HG02938 (cell line): ENCODE measurements around the gene MIR17HG.
A peak's percentile ranks its signal among the peaks of the same experiment; 100 is the strongest.
"Not testable (repeated sequence)": the region's sequence is repeated elsewhere in the genome, so short reads cannot be mapped to it uniquely, and the experiment has no call there.

ENCODE experiments used
- ATAC-seq: cut with Tn5 transposase; IDR thresholded peaks from one replicate; pipeline ENCODE4 v1.9.1; 2021; ENCODE audit warnings: mild to moderate bottlenecking, moderate library complexity; ENCODE audit not compliant: unreplicated experiment

MIR17HG gene

DNA sequence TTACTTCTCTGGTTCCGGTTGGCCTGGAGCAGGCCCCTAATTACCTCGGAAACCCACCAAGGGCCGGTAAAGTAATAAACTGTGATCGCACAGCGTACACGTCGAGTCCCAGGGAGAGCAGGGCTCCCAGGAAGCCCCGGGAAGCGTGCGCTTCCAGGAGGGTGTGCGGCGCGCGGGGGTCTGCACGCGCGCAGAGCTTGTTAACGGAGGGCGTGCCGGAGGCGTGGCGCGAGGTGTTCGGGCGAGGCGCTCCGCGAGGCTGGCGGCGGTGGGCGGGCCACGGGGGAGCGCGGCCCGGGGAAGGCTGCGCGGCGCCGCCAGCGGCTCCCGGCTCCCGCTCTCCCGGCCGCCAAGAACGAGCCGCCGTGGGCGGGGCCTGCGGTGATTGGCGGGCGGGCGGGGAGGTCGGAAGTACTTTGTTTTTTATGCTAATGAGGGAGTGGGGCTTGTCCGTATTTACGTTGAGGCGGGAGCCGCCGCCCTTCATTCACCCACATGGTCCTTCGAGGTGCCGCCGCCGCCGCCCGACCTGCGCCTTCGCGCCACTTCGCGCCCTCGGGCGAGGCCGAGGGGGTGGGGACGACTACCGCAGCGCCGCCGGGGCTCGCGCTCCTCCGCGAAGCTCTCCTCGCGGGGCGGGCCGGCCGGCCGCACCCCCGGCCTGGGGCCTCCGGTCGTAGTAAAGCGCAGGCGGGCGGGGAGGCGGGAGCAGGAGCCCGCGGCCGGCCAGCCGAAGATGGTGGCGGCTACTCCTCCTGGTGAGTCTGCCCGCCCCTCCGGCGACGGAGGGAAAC is at the start of gene MIR17HG:
Gene MIR17HG, plus strand, starts transcription at position 486 of the 794 bp plus-strand sequence.
- ATAC-seq: peak; percentile 51

DNA sequence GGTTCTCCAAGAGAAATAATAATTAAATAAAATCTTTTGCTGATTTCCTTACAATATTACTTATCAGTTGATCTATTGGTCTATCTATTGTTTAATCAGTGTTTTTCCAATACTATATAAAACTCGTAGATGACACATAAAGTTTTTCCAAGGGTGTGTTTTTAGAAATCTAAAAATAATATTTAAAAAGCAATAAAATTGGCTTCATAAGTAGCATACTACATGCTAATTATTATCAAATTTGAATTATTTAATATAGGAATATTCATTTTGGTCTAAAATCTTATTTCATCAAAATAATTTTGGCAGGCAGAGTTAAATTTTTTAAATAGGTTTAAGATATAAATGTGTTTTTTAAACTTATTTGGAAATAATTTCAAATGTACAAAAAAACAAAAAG is 49.4 kb upstream of the MIR17HG start:
- no peak for ATAC-seq

DNA sequence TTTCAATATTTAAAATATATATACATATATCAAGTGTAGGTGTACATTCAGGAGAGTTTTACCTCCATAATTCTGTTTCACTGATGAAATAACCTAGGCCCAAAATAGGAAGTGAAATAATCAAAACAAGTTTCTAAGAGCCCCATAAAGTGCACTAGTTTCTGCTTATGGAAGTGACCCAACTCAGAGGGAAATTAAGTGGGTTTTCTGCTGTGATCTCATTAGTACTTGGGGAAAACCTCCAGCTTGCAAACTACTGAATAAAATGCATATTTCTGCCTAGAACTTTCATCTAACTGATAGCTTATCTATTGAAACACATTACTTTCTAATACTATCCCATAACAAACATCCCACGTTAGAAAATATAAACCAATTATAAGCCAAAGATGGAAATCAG is 45.4 kb upstream of the MIR17HG start:
- peak; percentile 95 for ATAC-seq

- ATAC-seq: no peak
These were observed 44.5 kb upstream of the MIR17HG start for GRCh38 chr13:91303031-91303430.

DNA sequence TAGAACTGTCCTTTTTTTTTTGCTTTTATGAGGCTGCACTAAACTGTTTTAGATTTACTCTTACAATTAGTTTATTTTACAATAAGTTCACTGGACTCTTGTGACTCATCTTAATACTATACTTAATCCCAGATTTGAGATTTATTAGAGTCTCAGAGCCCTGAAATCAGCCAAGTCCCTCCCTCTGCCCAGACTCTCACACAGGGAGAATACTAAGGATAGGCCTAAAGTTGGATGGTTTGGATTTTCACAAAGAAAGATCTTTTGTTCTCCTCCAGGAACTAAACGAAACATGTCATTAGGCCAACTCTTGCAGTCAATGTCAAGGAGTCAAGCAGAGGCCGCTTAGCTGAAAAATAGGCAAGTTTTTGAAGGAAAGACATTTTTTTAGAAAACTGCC is 42.7 kb upstream of the MIR17HG start:
- ATAC-seq: no peak

DNA sequence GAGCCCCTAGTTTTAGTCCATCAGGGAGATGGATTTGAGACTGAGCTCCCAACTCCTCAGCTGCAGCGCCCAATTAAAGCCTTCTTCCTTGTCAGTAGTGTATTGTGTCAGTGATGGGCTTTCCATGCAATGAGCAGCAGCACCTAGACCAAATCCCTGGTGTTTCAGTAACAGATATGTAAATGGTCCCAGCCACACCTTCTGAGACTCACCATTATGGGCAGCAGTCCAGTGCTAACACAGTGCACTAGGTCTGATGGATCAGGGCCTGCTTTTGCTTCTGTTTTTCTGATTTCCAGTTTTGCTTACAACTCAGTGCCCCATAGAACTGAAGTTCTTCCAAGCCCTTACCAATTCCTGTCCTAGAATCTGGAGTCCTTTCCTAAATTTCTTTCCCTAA is 41.8 kb upstream of the MIR17HG start:
- no peak for ATAC-seq

DNA sequence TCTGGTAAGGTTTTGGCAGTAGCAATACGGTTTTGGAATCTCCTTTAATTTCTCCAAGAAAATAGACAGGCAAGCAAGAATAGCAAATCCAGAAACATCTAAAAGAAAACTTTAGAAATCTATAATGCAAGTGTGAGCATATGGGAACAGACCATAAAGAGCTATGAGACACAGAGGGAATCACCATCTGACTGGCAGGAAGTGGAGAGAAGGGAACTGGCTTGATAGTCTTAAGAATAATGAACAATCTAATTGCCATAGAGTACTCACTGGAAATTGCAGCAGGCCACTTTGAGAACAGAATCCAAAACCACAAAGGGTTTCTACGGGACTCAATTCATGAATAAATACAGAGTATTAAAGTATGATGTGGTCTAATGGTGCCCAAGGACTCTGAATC is 39.6 kb upstream of the MIR17HG start:
- ATAC-seq: no peak

DNA sequence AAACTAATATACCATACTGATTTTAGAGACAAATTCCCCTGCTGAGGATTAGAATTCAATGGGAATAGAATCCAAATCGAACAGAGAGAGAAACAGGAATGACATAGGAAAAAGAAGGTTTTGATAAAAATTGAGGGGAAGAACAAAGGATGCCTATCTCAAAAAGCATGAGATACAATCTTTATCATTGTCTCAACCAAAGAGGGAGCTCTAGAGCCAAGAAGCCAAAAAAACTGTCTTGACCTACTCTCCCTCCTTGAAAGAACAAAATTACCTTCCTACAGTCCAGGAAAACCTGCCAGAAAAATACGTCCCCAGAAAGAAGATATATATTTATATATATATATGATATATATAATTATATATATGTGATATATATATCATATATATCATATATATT is 39.2 kb upstream of the MIR17HG start:
- ATAC-seq: peak; percentile 46

GRCh38 chr13:91311491-91311890 is 36.0 kb upstream of the MIR17HG start:
- ATAC-seq: no peak

- no peak for ATAC-seq
These were observed 35.2 kb upstream of the MIR17HG start for GRCh38 chr13:91312324-91312723.

DNA sequence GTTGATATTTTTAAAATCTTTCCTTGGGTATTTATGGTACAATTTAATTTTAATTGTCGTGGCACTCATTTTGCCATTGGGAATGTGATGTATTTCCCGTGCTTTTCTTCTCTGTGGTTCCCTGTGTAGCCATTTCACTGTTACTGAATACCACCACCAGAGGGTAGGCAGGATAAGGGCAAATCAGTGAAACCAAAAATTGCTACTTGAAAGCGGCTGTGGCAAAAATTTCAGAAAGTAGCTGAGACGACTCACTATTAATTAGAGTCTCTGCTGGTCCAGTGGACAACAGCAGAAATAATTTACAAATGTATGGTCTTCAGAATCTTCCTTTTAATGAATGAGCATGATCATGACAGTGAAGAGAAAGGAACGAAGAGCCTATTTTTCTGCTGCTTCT is 34.4 kb upstream of the MIR17HG start:
- peak; percentile 82 for ATAC-seq

DNA sequence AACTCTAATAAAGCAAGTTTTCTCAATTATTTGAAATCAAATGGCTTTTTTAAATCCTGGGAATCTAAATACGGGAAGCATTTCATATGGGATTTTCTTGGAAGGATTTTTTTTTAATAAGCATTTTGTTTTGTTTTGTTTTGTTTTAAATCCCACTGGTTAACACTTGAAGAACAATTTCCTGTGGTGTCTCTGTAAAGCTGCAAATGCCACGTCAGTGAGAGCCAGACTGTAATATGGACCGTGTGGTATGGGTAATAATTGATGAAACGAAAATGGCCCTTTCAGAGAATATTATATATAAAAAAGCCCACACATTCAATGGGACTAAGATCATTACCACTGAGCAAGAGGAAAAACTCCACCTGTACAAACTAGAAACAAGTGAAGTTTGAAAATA is 33.9 kb upstream of the MIR17HG start:
- peak; percentile 58 for ATAC-seq

DNA sequence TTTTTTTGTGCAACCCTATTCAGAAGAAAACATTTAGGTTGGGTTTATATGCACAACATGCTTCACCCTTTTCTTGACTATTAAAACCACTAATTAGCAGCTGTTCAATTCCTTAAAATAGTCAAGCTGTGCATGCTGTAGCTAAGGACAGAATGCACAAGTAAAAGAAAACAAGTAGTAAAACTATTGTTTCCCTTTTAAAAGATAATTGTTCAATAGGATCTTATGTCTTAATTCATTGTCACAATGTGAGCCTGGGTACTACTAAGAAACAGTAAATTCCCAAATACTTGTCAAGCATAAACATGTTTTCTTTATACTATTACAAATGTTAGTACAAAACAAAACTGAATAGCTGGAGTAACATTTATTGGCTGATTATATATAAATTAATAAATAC is 32.6 kb upstream of the MIR17HG start:
- no peak for ATAC-seq

DNA sequence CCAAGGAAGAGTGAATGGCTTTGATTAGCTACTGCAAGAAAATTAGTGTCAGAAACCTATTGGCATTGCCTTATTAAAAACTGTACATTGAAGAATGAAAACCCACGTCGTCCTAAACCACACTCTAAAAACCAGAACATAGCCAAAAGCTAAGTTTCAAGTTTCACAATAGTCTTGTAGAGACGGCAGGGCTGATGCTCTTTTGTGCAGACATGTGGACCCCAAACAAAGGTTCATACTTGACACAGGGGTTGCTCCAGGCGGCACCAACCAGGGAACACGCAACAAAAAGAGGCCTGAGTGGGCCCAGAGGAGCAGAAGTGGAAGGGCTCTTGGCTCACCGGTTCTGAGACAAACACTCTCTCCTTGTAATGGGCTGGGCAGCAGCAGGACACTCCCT is 28.6 kb upstream of the MIR17HG start:
- ATAC-seq: no peak

DNA sequence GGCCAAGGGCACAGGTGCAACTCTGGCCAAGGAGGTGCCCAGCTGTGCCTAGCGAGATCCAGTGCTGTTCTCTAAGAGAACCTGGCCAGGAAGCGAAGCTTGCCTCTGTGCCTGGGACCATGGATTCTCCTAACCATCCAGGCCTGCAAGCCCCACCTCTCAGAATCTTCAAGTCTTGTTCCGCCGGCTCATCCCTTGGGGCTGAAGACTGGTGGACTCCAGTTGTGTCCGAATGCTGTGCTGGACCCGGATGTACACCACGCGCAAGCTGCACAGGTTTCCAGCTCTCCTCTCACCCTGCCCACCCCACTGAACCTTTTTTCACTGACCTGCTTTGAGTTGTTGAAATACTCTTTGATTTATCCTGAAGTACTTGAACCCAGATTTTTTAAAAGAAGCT is 27.5 kb upstream of the MIR17HG start:
- no peak for ATAC-seq

- not testable (repeated sequence) for ATAC-seq
These were observed 26.5 kb upstream of the MIR17HG start for GRCh38 chr13:91320990-91321389.

- no peak for ATAC-seq
These were observed 24.1 kb upstream of the MIR17HG start for GRCh38 chr13:91323349-91323748.

- no peak for ATAC-seq
These were observed 21.3 kb upstream of the MIR17HG start for GRCh38 chr13:91326146-91326545.

DNA sequence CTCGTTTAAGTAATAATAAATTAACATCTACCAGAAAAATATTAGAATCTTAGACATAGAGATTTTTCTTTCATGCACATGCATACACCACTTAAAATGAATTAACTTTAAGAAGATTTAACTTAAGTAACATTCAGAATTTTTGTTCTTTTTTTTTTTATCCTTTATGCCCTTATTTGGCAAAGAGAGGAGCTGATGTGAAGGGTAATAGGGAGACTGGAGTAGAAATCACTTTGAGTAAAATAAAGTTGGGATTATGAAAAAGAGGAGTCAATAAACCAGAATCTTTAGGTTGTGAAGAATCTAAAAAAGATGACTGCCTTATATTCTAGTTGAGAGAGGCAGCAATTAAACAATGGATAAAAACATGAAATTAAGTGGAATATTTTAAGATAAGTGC is 18.8 kb upstream of the MIR17HG start:
- no peak for ATAC-seq

DNA sequence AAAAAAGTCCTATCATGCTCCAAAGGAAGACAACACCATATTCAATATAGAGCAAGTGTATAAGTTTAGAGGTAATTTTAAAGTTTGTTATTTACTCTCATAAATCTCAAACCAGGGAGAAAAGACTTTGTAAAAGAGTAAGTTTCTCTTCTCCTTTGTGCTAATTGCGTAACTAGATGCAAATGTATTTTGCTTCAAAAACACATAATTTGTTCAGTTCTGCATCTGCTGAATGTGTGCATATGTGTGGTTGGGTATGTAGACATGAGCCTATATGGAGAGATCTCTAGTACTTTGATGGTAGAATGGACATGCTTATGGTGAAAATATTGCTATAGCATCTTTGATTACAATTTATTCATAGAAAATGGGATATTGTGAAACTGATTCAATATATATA is 17.8 kb upstream of the MIR17HG start:
- ATAC-seq: peak; percentile 45

- ATAC-seq: peak; percentile 79
These were observed 16.2 kb upstream of the MIR17HG start for GRCh38 chr13:91331047-91331915.

- no peak for ATAC-seq
These were observed 1.4 kb upstream of the MIR17HG start for GRCh38 chr13:91346062-91346461.
